ENCODE results near the gene FUBP1. TPM values are rescaled to one million over a fixed set of nuclear protein-coding genes. Genes with fewer than 3 reads are reported as not detected.
"Not testable (repeated sequence)": the region's sequence is repeated elsewhere in the genome, so short reads cannot be mapped to it uniquely, and the experiment has no call there.

The FUBP1 gene, protein sequence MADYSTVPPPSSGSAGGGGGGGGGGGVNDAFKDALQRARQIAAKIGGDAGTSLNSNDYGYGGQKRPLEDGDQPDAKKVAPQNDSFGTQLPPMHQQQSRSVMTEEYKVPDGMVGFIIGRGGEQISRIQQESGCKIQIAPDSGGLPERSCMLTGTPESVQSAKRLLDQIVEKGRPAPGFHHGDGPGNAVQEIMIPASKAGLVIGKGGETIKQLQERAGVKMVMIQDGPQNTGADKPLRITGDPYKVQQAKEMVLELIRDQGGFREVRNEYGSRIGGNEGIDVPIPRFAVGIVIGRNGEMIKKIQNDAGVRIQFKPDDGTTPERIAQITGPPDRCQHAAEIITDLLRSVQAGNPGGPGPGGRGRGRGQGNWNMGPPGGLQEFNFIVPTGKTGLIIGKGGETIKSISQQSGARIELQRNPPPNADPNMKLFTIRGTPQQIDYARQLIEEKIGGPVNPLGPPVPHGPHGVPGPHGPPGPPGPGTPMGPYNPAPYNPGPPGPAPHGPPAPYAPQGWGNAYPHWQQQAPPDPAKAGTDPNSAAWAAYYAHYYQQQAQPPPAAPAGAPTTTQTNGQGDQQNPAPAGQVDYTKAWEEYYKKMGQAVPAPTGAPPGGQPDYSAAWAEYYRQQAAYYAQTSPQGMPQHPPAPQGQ
- 287 to 291 TPM (median 288 TPM) in 3 replicates for total RNA-seq

DNA sequence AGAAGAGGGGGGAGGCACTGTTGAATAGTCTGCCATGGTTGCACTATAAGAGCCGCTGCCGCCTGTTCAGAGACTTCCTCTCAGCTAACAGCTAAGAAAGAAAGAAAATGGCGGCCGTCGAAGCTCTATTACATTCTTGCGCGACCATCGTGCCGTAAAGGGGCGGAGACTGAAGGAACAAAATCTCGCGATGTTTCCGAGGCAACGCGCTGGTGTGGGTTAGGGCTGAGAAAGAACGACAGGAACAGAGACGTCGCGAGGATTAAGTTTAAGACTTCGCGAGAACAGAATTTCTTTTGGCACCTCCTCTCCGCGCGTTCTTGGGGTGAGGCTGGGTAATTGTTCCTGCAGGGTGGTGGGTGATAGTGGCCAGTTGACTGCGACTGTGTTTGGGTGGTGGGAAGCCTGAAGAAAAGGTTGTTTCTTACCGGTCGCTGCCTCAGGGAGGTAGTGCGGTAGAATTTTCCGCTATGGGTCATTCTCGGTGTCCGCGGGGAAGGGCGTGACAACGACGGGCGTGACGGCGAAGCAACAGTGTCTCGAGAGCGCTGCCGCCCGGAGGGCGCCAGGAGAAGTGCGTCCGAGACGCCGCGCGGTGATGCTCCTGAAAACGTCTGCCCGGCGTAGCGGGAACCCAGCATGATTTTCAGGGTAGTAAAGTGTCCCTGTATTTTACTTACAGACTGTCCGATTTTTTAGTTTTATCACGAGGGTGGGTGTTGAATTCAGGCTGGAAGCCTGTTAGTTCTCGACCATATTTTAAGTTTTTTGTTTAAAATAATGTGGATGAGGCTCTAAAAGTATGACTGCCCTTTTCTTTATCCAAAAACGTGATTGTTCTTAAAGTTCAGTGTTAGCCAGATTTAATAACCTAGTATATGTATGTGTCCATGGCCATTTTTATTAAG is at the start of gene FUBP1:
FUBP1 (minus strand) TSS at position 104 of the 908 bp plus-strand sequence; CDS start at position 36, 68 bp downstream.
- peak; percentile 86 to 94 for DNase-seq (ENCODE audit: low spot score in 2 of 2, unreplicated experiment in 2 of 2)
- Mint-ChIP-seq H3K27me3 (ENCODE audit: low read depth) (no peaks in the 10 kb centered on the region), H3K4me1 (peaks cover 34% of the 10 kb centered on the region), H3K27ac (no peak within 1 kb of the TSS), H3K36me3 (peaks cover 6% of the 10 kb centered on the region), H3K9me3 (no peaks in the 10 kb centered on the region), H3K4me3 (no peak within 1 kb of the TSS)
- TF ChIP-seq, protein P1, sequence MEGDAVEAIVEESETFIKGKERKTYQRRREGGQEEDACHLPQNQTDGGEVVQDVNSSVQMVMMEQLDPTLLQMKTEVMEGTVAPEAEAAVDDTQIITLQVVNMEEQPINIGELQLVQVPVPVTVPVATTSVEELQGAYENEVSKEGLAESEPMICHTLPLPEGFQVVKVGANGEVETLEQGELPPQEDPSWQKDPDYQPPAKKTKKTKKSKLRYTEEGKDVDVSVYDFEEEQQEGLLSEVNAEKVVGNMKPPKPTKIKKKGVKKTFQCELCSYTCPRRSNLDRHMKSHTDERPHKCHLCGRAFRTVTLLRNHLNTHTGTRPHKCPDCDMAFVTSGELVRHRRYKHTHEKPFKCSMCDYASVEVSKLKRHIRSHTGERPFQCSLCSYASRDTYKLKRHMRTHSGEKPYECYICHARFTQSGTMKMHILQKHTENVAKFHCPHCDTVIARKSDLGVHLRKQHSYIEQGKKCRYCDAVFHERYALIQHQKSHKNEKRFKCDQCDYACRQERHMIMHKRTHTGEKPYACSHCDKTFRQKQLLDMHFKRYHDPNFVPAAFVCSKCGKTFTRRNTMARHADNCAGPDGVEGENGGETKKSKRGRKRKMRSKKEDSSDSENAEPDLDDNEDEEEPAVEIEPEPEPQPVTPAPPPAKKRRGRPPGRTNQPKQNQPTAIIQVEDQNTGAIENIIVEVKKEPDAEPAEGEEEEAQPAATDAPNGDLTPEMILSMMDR (IDR thresholded peaks at IDR 0.05; ENCODE audit: unreplicated experiment), result peak; percentile 63

DNA sequence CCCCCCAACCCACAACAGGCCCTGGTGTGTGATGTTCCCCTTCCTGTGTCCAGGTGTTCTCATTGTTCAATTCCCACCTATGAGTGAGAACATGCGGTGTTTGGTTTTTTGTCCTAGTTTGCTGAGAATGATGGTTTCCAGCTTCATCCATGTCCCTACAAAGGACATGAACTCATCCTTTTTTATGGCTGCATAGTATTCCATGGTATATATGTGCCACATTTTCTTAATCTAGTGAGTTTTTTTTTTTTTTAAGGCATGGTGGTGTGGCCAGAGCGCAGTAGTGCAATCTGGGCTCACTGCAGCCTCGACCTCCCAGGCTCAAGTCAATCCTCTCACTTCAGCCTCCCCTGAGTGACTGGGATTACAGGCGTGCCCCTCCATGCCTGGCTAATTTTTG is 42.3 kb upstream of the FUBP1 start:
- H3K4me1 Mint-ChIP-seq; H3K4me3 Mint-ChIP-seq; H3K27me3 Mint-ChIP-seq (ENCODE audit: low read depth); H3K27ac Mint-ChIP-seq; DNase-seq (ENCODE audit: low spot score in 2 of 2, unreplicated experiment in 2 of 2); H3K9me3 Mint-ChIP-seq: not testable (repeated sequence)
- peaks cover 11% of the 10 kb centered on the region for H3K36me3 Mint-ChIP-seq

DNA sequence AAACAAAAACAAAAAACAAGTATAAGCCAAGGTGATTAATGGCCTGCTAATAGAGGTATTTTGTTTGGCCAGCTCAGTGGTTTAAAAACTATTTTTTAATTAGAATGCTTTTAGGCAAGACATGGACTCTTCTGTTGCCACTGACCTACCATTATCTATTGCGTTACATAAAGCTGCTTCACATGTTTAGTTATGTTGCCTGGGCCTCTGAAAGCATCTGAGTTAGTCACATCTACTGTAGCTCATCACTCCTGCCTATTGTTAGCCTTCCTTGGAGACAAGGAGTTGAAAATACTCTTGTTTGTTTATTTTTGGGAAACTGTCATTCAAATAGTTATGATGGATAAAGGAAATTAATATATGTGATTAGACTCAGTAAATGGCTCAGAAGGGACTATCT is 40.2 kb upstream of the FUBP1 start:
- Mint-ChIP-seq H3K9me3 (peaks cover 5% of the 10 kb centered on the region), H3K4me3 (no peak overlapping the region), H3K27me3 (ENCODE audit: low read depth) (no peaks in the 10 kb centered on the region), H3K36me3 (peaks cover 20% of the 10 kb centered on the region), H3K4me1 (no peaks in the 10 kb centered on the region), H3K27ac (no peak overlapping the region)
- no peak for DNase-seq (ENCODE audit: low spot score in 2 of 2, unreplicated experiment in 2 of 2)
- TF ChIP-seq, protein P1 (IDR thresholded peaks at IDR 0.05; ENCODE audit: unreplicated experiment), result no peak

DNA sequence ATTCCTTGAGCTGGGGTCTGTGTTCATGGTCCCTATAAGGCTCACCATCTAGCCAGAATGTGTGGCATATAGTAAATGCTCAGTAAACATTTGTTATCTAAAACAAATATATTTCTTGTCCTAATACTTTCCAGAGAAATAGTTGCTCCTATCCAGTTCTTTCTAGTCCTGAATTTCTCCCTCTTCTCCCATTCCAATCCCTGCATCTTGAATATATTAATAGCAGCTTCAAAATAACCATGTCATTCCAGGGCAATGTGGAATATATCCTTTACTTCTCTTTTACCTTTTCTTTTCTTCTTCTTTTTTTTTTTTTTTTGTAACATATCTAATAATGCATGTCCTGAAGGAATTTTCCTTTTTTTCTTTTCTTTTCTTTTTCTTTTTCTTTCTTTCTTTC is 36.3 kb upstream of the FUBP1 start:
- TF ChIP-seq, protein P1 (IDR thresholded peaks at IDR 0.05; ENCODE audit: unreplicated experiment), result no peak
- peaks cover 27% of the 10 kb centered on the region for H3K36me3 Mint-ChIP-seq
- H3K27ac Mint-ChIP-seq, result no peak overlapping the region
- H3K4me1 Mint-ChIP-seq, result peaks cover 2% of the 10 kb centered on the region
- H3K9me3 Mint-ChIP-seq, result peaks cover 5% of the 10 kb centered on the region
- DNase-seq (ENCODE audit: low spot score in 2 of 2, unreplicated experiment in 2 of 2), result no peak
- no peak overlapping the region for H3K4me3 Mint-ChIP-seq
- no peaks in the 10 kb centered on the region for H3K27me3 Mint-ChIP-seq (ENCODE audit: low read depth)

DNA sequence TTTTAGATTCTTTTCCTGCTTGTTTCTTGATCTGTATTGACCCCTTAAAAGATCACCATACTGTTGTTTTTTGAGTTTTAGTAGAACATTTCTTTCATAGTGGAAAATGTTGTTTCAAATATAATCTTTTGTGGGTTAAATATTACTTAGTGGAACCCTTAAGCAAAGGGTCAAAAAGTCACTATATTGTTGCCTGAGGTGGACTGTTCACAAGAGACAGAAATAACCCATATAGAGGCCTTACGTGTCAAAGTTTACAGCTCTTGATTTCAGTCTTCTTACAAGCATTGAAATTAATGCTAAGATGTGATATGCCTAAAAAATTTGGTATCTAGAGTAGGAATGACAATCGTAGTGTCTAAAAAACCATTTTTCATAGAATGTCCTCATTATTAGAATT is 32.2 kb upstream of the FUBP1 start:
- no peak overlapping the region for H3K4me3 Mint-ChIP-seq
- TF ChIP-seq, protein P1 (IDR thresholded peaks at IDR 0.05; ENCODE audit: unreplicated experiment), result no peak
- no peak for DNase-seq (ENCODE audit: low spot score in 2 of 2, unreplicated experiment in 2 of 2)
- H3K9me3 Mint-ChIP-seq, result peaks cover 5% of the 10 kb centered on the region
- no peaks in the 10 kb centered on the region for H3K27me3 Mint-ChIP-seq (ENCODE audit: low read depth)
- peaks cover 15% of the 10 kb centered on the region for H3K36me3 Mint-ChIP-seq
- no peak overlapping the region for H3K27ac Mint-ChIP-seq
- H3K4me1 Mint-ChIP-seq, result peaks cover 21% of the 10 kb centered on the region
